GF-D8 (cell line): Measurements from ENCODE around the gene NQO2.
"Not testable (repeated sequence)": the region's sequence is repeated elsewhere in the genome, so short reads cannot be mapped to it uniquely, and the experiment has no call there.

ENCODE experiments used
- DNase-seq: peaks from one replicate; lab custom pipeline; 2025; lab: John Stamatoyannopoulos, UW

The NQO2 gene

DNA sequence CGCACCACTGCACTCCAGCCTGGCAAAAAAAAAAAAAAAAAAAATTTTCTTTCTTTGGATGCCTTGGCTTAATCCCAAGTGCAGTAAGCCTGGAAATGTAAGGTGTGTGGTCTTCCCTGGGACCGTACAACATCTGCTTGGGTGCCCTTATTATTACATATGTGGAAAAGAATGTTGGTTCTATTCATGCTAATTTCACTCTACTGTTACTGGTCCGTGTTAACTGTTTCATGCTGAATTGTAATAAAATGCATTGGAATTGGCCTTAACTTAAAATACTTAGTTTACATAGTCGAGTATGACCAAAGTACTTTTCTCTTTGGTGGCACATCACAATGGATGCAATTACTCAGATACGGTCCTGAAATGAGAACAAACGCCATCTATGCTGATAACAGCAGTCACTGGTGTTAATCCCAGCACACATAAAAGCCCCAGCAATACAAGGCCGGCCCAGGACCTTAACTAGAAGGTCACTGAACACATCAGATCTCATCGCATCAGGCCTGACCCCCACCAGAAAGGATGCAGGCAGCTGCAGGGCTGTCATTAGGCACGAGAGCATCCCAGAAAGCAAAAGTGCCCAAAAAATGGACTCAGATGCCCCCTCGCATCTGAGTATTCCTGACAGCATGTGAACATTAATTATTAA is 29.5 kb upstream of the NQO2 start:
- DNase-seq, result no peak

DNA sequence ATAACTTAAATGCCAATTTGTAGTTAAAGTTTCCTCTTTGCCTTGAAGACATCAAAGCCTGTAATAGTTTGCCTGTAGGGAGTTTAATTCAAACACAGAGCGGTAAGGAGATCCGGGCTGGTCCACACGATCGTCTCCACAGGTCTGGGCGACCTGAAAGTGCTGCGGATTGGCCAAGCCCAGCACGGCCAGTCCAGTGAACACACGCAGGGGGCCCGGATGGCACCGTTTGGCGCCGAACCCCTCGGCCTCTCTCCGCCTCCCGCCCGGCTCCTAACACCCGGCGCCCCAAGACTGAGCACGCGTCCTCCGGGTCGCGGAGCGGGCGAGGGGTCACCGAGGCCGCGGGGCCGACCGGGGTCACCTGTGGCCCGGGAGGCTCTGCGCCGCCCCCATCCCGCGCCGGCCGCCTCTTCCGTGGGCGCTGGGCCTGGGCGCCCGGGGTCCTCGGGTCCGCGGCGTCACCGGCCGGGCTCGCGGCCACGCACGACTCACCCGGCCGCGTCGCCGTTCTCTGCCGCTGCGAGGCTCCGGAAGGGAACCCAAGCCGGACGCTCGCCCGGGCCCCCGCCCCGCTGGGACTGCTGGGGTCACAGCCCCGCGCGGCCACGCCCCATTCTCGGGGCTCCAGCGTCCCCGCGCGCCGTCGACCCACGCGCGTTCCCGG is 28.8 kb upstream of the NQO2 start:
- no peak for DNase-seq

DNA sequence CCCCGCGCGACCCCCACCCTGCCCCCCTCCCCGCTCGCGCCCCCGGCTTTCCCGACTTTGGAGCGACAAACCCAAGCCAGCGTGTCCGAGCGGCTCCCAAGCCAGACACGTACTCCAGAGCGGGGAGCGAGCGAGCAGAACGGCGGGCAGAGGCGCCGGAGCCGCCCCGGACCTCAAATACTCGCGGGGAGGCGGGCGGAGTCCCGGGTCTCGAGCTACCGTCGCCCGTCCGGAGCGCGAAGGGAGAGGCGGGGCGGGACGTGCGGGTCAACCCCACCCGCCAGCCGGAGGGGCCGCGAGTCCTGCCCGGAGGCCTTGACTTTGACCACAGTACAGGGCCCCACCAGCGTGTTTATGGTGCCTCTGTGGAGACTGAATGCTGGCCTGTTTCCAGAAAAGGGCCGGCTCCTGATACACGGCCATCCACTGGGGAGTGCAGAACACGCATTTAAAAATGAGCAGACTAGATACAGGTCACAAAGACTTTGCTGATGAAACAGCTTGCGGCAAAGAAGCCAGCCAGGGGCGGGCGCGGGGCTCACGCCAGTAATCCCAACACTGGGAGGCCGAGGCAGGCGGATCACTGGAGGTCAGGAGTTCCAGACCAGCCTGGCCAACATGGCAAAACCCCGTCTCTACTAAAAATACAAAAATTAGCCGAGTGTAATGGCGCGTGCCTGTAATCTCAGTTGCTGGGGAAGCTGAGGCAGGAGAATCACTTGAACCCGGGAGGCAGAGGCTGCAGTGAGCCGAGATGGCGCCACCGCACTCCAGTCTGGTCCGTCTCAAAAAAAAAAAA is 28.1 kb upstream of the NQO2 start, which contains the start of gene SERPINB6:
Gene SERPINB6 (minus strand): TSS at position 148 of the 799 bp plus-strand sequence. CDS start 12,235 bp downstream, outside the sequence.
- peak; percentile 9 for DNase-seq

DNA sequence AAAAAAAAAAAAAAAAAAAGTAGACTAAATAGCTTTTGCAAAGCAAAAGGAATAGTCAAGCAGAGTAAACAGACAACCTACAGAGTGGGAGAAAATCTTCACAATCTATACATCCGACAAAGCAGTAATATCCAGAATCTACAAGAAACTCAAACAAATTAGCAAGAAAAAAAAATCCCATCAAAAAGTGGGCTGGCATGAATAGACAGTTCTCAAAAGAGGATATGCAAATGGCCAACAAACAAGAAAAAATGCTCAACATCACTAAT is 27.5 kb upstream of the NQO2 start:
- DNase-seq, result not testable (repeated sequence)

DNA sequence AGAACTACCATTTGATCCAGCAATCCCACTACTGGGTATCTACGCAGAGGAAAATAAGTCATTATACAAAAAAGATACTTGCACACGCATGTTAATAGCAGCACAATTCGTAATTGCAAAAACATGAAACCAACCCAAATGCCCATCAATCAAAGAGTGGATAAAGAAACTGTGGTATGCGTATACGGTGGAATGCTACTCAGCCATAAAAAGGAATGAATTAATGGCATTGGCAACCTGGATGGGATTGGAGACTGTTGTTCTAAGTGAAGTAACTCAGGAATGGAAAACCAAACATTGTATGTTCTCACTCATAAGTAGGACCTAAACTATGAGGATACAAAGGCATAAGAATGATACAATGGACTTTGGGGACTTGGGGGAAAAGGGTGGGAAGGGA is 27.0 kb upstream of the NQO2 start:
- not testable (repeated sequence) for DNase-seq

DNA sequence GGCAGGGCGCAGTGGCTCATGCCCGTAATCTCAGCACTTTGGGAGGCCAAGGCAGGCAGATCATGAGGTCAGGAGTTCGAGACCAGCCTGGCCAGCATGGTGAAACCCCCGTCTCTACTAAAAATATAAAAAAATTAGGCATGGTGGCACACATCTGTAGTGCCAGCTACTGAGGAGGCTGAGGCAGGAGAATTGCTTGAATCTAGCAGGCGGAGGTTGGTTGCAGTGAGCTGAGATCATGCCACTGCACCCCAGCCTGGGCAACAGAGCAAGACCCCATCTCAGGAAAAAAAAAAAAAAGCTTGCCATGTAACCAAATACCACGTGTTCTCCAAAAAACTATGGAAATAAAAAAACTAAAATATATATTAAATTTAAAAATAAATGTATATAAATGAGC is 26.5 kb upstream of the NQO2 start:
- not testable (repeated sequence) for DNase-seq

DNA sequence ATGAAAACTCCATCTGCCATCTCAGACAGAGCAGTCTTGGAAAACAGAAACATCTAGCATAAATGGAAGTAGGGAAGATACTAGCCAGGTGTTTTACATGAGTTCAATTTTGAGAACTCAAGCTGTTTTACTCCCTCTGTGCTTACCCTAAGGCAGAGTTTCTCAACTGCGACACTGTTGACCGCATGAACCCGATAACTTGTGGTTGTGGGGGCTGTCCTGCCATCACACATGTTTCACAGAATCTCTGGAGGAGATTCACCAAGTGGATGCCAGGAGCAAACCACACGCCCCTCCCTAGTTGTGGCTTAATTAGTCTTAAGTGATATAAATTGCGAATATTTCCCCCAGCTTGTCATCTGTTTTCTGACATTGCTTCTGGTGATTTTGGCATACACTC is 26.0 kb upstream of the NQO2 start:
- DNase-seq, result peak; percentile 77

DNA sequence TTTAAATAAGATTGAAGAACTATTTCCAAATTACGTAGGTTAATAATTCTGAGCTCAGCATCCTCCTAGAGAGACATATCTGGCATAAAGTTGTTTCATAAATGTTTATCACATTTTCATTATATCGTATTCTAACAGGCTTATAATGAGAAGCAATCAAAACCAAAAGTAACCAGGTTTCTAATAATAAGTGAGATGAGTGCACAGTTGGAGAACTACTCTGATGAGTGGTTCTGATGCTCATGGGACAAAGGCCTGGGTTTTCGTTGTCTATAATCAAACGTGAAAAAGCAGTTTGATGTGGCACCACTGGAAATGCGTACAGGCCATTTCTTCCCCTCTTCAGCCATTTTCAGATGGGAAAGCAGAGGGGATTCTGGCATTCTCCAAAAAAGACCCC is 23.6 kb upstream of the NQO2 start:
- no peak for DNase-seq

DNA sequence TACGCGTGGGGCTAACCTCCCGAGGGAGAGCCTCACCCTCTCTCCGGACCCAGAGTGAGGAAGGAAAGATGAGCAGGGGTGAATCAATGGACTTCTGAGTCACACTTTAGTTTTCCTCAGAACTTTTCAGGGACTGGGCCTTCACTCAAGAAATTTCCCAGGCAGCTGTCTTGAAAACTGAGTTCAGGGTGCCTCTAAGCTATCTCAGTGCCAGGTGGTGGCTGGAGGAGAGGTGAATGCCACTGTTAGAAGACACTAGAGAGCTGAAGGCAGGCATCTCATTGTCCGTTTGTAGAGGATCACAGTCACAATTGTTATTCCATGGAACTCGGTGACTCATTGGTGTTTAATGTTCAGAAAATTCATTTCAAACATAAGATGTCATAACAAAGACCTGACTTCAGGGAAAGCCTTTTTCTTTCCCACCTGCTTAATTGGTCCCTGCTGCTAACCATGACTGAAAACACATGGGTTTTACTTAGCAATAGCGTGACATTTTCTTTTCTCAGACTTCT is 23.1 kb upstream of the NQO2 start:
- no peak for DNase-seq

DNA sequence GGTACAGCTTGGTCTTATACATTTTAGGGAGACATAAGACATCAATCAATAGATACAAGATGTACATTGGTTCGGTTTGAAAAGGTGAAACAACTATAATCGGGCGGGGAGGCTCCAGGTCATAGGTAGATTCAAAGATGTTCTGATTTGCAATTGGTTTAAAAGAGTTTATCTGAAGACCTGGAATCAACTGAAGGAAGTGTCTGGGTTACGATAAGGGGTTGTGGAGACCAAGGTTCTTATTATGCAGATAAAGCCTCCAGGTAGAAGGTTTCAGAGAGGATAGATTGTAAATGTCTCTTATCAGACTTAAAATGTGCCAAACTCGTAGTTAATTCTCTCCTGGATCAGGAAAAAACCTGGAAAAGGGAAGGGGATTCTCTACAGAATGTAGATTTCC is 22.4 kb upstream of the NQO2 start:
- DNase-seq, result no peak

DNA sequence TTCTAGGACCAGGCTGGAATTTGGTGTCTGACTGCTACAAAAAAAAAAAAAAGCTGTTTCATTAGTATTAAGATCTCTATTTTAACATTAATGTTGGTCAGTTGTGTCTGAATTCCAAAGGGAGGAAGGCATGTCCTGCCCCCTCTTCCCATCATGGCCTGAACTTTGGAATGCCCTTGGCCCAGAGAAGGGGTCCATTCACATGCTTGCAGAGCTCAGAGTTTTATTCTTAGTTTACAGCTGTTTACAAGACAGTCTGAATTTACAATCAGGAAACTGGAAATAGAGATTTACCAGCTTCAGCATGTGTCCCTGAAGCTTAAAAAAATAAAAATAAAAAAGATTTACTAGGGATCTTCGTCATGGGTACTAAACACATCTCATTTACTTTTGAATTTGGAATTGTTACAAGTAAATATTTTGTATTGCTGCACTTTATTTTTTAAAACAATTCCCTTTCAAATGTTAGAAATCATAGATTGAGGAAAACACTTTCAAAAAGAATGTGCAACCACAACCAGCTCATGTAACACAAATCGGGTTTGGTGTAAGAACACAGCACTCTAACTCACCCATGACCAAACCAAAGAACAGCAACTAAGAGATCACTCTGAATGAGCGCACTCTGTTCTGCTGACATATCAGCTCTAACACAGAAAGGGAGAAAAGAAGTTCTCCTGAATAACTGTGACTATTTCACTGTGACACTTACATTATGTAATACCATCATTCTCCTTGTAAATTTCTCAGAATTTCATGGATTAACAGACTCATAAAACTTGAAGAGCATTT is 21.7 kb upstream of the NQO2 start:
- no peak for DNase-seq

DNA sequence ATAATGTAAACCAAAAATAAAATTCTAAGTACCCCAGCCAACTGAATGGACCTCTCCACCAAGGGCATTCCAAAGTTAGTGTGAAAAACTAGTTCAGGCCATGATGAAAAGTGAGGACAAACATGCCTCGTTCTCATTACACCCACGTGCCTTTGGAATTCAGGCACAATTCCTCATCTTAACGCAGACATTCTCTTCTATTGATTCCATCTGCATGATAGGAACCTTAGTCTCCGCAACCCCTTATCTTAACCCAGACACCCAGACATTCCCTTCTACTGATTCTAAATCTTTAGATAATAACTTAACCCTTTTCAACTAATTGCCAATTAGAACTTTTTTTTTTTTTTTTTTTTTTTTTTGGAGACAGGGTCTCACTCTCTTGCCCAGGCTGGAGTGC is 20.8 kb upstream of the NQO2 start:
- no peak for DNase-seq

DNA sequence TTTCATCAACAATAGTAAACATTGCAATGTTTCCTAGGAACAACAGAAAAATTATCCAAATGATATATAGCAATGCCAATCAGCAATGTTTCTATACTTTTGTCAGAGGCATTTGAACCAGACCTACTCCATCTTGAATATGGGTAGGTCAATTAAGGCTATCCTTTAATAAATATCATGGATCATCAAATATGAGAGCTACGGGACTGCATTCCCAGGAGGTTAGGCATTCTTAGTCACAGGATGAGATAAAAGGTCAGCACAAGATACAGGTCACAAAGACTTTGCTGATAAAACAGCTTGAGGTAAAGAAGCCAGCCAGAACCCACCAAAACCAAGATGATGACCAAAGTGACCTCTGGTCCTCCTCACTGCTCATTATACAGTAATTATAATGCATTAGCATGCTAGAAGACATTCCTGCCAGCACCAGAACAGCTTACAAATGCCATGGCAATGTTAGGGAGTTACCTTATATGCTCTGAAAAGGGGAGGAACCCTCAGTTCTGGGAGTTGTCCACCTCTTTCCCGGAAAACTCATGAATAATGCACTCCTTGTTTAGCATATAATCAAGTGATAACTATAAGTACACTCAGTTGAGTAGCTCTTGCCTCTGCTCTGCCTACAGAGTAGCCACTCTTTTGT is 19.8 kb upstream of the NQO2 start:
- no peak for DNase-seq

DNA sequence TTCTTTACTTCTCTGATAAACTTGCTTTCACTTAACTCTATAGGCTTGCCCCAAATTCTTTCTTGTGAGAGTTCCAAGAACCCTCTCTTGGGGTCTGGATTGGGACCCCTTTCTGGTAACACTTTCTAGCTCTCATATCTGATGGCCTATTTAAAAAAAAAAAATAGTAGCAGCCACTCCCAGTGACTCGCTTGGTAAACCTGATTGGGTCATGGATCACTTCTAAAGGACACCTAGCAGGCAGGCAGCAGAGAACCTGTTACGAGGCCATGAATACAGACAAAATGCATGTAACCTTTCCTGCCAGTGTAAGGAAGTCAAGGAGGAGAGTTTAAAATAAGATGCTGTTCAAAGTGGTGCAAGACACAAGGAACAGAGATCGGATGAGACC is 19.2 kb upstream of the NQO2 start:
- no peak for DNase-seq

DNA sequence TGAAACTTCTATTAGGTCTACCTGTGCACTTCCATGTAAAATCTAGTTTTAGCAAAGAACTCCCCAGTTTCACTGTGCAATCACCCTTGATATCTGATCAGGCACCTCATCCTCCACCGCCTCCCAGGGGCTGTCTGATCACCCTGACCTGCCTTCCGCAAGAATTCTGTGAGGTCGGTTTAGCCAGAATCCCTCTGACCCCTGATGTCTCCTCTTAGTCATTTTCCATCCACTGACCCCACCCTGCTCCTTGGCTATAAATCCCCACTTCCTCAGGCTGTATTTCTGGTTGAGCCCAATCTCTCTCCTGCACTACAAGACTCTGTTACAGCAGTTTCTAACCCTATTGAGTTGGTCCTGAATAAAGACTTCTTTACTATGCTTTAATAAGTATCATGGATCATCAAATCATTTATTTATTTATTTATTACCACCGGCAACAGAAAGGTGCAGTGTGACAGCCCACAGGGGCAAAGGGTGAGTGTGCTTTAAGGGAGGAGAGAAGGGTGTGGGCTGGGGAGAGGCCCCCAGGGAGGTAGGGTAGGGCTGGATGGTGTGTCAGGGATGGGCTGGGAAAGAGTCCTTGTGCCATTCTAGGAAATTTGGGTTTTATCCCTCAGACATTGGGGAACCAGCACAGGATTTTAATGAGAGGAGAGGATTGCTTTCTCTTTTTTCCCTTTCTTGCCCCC is 17.1 kb upstream of the NQO2 start:
- DNase-seq, result no peak

DNA sequence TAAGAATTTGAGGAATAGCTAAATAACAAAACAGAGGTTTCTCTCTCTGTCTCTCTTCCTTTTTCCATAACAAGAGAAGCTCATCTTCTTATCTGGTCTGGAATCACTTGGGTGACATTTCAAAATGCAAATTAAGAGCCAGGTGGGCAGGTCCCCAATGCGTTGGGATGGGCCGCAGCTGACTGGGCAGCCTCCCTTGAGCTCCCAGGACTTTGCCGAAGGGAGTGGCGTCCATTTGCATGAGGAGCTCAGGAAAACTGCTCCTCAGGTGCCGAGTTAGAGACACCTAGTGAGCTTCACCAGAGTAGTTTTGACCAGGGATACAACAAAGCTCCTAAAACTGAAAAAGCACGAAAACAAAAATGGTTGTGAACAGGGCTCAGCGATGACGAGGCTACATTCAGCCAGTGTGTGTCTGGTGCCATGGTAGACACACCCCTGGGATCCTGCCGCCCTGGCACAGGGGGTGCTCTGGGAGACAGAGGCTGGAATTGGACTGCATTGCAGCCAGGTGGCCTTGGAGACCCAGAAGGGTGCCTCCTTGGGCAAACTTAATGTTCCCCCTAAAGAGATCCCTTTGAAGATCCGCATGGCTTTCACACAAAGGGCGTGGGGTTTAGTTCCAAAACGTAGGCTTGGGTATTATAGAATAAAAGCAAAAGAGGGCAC is 14.8 kb upstream of the NQO2 start:
- no peak for DNase-seq

DNA sequence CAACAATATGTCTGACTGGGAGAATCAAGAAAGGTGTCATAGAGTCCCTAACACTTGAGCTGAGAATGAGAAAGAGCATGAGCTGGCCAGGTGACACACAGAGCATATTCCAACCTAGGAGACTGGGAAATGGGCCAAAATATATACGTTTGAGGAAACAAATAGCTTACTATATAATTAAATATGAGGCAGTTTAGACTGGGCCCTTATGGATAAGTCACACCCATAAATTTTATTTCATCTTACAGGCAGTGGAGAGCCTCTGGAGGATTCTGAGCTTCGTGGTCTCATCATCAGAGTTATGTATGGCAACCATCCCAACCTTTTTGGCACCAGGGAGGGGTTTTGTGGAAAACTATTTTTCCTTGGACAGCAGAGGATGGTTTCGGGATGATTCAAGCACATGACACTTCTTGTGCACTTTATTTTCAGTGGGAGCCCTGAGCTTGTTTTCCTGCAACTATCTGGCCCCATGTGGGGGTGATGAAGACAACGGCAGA is 12.9 kb upstream of the NQO2 start:
- DNase-seq, result no peak

DNA sequence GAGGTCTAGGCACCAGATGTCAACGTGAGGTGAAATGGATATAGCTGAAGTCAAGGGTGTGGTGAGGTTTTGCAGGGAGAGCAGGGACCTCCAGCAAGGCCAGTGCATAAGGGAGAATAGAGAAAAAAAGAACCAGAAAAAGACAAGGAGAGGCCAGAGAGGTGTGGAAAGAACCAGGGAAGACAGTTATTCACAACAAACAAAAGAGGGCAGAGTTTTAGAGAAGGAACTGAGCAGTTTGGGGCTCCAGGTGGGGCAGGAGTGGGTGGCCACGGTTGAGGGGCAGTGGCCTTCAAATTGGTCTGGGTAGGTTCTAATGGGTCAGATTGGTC is 11.6 kb upstream of the NQO2 start:
- no peak for DNase-seq

DNA sequence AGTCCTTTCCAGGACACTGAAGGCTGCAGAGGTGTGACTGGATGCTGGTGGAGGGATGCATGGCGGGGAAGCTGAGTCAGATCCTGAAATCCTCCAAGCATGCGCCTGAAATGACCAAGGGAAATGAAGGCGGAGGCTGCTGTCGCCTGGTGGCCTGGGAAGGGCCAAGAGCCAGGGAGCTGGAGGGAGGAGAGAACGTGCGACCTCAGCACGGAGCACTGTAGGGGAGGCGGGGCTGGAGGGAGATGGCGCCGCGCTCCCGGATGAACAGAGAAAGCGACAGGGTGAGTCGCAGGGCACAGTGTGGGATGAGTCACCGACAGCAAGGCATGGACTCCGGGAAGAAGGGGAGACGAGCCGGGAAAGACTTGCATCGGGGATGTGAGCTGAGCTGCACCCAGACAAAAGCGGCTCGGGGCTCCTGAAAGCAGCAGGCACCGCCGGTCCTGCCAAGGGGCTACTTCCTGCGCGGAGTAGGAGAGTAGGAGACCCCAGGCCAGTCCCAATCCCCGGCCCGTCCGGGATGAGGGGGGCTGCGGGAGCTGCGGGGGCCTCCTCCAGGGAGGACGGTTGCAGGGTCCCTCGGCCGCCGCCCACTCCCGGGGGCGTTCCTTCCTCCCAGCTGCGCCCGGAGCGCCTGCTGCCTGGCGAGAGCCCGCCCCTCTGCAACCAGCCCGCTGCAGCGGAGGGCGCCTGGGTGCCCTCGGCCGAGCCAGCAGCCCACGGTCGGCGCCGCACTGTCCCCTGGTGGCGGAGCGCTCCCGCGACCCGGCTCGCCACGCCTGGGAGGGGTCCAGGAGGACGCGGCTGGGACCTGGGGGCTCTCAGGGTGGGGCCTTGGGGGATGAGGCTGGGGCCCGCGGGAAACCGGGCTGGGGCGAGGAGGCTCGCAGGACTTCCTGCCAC is 11.0 kb upstream of the NQO2 start:
- peak; percentile 35 for DNase-seq
